Stimulated activated CD4-positive, alpha-beta T cell treated with anti-CD3 and anti-CD28 coated beads, Interleukin-1b, Interleukin-23, amount 100 ng/mL, for 1 hour (primary cell): Measurements from ENCODE around the gene CSNK1A1L.

Experiments
- DNase-seq, 2 donors: peaks; one replicate each; pipeline ENCODE4 v3.0.0-alpha.2; 2020; ENCODE audit warnings: low read depth in 2 of 2

Gene CSNK1A1L

DNA sequence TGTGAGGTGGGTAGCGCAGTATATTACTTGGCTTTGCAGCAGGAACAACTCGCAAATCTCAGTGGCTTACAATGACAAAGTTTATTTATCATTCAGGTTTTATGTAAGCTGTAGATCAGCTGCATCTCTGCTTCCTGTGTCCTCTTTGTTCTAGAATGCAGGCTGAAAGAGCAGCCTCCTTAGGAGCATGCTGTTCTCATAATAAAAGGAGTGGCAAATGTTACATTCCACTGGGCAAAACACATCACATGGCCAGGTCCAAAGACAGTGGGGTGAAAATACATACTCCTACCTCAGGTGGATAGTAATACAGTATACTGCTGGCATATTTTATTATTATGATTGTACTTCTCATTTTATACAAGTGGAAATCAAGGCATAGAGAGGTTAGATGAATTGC is 1.2 kb upstream of the CSNK1A1L start:
- DNase-seq = no peak

DNA sequence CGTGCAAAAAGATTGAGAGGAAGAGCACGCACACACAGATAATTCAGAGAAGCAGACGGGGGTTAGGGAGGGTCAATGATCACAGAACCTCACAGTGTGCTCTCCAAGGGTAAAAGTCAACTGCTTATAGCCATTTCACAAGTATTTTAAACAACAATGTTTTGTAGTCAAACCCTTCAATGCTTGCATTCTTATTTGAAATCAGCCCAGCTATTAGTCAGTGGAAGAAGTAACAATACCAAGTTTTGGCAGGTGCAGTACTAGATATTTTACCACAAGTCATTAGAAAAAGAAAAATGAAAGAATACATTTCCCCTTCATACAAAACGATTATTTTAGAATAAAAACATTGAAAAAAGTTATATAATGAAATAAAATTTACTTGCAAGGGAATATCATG is 2.6 kb downstream of the CSNK1A1L start:
- no peak for DNase-seq

DNA sequence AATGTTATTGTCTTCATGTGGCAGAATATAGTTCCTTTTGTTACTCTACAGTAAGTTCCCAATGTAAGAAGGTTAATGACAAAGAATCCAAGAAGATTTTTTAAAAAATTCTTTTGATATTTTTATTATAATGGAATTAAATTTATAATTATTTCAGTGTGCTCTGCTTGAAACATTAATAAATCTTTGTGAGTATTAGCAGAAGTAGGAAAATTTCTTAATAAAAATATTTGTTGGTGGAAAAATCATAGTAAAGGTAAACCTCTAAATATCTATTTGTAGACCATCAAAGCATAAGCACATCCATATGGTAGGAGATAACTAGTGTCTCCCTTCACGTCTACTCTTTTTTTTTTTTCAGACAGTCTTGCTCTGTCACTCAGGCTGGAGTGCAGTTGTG is 4.3 kb downstream of the CSNK1A1L start:
- DNase-seq = no peak

DNA sequence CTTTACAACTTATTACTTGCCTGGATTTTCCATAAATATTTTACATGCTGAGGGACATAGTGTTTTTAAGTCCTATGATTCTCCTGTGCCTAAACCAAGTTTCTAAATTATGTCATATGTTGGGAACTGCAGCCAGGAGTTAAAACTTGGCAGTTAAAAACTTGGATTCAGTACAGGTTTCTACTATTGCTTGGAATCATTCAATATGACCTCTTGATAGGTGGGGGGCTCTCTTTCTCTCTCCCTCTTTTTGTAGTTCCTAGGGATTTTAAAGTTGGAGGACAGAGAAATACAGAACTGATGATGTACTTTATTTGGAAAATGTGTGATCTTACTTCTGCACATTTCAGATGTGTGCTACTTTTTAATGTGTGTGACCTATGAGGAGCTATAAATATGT is 4.7 kb downstream of the CSNK1A1L start:
- no peak for DNase-seq

DNA sequence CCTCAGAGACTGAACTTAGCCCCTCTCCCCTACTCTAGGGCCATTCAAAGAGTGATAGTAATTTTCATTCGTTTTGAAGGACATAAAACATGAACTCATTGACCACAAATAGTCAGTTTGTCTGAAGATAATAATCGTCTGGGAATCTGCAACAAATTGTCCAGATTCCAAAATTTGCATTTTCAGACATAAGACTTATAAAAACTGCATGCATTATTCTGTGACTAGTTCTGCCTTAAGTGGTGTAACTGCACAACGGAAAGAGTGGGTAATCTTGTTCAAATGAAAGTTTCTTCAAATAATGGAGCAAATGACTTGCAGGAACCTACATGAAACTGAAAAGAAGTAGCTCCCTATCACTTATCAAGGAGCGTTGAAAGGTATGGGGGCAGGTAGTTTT is 8.4 kb downstream of the CSNK1A1L start:
- no peak for DNase-seq

DNA sequence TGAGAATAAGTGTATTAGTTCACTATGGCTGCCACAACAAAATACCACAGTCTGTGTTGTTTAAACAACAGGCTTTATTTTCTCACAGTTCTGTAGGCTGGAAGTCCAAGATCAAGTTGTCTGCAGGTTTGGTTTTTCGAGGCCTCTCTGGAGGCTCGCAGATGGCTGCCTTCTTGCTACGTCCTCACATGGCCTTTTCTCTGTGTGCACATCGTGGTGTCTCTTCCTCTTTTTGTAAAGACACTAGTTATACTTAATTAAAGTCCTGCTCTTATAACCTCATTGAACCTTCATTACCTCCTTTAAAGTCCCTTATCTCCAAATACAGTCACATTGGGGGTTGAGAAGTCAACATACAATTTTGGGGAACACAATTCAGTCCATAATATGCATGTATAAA is 10.6 kb downstream of the CSNK1A1L start:
- no peak for DNase-seq

DNA sequence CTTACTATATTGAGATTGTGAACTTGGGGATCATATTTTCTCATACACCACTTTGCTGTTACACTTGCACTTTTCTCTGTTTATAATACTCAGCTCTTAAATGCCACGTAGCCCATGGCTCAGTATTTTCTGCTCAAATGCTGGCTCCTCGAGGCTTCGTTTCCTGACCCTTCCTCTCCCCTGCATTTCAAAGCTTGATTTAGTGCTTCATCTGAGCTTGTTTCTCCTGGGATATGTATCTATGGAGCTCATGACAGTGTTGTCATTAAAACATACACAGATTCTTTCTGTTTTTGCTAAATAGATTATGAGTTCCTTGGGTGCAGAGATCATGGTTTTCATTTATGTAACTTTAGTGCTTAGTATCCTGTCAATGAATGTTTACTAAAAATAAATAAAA is 11.4 kb downstream of the CSNK1A1L start:
- DNase-seq = no peak

DNA sequence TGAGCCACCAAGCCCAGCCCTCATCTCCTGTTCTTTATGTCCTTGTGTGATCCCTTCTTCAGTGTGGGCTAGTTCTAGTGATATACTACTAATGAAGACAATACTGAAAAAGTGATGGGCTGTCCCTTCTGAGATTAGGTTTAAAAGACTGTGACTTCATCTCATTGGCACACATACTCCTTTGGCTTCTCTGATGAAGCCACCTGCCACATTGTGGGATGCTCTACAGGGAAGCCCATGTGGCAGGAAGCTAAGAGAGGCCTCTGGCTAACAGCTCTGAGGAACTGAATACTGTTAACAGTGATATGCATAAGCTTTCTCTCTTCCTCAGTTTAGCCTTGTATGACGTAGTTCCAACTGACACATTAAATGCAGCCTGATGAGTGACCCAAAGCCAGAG is 13.6 kb downstream of the CSNK1A1L start:
- DNase-seq = no peak

DNA sequence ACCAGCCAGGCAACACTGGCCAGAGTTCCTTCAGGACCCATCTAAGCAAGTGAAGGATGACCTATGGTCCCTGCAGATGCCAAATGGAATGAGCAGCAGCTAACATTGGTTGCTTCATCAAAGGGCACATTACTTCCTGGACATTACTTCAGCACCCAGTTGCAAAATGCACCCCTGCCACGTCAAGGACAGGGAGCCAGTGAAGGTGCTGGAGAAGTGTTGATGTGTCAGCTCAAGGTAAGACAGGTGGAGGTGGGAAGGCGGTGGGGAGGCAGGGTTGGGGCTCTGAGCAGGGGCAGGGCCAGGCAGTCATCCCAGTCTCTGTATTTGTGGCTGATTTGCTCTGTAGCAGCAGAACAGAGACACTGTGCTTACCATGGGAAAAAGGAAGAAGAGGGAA is 14.6 kb downstream of the CSNK1A1L start:
- no peak for DNase-seq

DNA sequence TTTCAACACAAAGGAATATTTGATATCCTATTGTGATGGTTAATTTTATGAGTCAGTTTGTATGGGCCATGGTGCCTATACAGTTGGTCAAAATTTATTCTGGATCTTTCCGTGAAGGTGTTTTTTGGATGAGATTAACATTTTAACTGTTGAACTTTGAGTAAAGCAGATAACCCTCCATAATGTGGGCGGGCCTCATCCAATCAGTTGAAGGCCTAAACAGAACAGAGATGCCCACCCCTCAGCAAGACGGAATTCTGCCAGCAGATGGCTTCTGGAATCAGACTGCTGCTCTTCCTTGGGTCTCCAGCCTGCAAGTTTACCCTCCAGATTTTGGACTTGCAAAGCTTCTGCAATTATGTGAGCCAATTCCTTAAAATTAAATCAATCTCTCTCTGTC is 16.0 kb downstream of the CSNK1A1L start:
- DNase-seq = no peak

DNA sequence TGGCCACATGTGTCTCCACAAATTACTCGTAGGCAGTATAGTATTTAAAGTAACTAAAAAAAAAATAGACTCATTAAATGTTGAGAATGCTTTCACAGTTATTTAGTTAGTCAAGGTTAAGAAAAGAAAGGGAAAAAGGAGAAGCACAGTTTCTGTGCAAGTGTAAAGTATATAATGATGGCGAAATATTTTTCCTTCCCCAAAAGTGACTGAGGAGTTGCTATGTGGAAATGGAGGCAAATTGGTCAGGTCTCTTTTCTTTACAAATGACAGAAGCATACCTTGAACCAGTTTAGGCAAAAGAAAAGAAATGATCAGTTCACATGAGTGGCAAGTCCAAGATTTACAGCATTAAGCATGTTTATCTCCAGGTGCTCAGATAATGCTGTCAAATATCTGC is 18.0 kb downstream of the CSNK1A1L start:
- DNase-seq = no peak

DNA sequence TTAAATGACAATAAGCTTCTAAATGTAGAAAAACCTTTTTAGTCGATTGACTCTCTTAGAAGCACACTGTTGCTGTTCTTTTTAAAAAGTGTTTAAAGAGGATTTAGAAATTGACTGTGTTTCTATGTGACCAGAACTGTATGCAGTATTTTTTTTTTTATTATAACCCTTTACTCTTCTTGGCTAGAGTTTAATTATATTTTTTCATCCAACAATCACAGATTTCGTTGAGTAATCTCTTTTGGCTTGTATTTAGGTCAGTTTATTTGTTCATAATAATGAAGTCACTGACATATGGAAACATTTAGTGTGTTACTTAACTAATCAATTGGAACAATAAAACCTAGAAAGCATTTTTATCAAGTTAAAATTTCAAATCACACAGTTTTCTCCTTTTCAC is 19.9 kb downstream of the CSNK1A1L start:
- DNase-seq = no peak

DNA sequence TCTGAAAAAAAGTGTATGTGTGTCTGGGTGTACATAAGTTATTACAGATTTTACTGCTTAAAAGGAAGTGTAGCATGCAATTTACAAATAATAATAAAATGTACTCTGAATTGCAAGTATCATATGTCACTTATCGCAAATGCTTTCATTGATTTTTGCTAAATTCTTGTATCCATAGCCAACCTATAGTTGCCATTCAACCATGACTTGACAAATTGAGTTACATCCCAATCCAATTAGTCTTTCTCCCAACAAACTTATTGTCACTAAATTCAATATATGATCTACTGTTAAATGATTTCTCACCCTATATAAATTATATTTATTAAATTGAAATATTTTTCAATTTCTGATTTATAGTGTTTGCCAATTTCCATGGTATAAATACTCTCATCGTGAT is 28.6 kb downstream of the CSNK1A1L start:
- DNase-seq = no peak

DNA sequence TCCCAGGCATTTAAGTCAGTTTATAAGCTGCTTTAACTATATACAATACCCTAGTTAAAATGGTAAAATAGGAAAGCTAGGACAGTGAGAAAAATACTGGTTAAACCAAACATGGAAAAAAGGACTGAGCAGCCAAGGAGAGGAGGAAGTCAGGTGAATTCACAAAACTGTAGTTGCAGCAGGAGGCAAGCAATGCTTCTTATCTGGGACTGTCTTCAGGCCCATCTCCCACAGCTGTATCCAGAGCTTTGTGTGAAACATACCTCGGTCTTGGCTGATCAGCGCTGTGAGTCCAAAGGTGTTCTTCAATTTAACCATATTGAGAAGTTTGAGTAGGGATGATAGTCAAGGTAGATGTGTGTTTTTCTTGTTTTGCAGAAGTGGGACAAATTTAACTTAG is 30.3 kb downstream of the CSNK1A1L start:
- DNase-seq = no peak

DNA sequence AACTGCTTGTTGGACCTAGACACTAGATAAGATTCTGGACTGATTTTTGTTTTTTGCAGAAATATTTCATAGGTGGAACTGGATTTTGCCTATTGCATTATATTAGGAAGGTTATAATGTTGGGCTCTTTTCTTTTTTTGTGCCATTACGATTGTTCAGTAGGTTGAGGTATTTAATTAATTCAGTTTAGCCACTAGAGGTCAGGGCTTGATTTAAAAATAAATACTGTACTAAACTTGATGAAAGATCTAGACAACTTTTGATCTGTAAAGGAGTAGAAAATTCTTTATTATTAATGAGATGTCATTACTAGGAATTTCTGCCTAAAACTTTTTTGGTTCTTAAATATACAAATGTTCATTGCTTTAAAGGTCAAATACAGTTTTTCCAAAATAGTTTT is 30.8 kb downstream of the CSNK1A1L start:
- no peak for DNase-seq

DNA sequence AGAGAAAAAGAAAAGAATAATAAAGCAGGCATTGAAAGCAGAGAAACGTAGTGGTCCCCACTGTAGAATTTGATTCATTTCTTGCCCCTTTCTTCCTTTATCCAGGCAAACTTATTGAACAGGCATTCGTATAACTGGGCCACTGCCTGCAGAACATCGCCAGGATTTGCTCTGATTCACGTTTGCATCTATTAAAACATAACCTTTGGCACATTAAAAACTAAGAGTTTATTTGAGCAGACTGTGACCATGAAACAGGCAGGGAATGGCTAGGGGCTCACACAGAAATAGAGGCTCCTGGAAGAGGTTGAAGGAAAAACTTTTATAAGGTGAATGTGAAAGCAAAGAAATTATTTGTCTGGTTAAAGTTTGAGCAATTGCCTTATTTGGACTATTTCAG is 33.4 kb downstream of the CSNK1A1L start:
- no peak for DNase-seq

DNA sequence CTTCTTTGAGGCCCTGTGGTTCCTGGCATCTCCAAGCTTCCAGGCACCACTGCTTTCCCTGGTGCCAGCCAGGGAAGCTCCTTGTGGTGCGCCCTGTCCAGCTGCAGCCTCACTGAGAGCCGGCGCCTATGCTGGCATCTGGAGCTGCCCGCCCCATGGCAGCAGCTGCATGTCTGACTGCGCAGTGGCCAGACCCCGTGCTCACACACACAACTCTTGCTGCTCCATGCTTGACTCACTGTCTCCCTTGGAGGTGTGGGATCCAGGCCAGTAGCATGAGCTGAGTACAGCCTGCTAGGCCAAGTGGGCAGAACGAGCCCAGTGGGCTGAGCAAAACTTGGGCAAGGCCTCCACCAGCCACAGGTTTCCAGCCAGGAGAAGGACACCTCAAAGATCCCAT is 34.5 kb downstream of the CSNK1A1L start:
- DNase-seq = no peak

DNA sequence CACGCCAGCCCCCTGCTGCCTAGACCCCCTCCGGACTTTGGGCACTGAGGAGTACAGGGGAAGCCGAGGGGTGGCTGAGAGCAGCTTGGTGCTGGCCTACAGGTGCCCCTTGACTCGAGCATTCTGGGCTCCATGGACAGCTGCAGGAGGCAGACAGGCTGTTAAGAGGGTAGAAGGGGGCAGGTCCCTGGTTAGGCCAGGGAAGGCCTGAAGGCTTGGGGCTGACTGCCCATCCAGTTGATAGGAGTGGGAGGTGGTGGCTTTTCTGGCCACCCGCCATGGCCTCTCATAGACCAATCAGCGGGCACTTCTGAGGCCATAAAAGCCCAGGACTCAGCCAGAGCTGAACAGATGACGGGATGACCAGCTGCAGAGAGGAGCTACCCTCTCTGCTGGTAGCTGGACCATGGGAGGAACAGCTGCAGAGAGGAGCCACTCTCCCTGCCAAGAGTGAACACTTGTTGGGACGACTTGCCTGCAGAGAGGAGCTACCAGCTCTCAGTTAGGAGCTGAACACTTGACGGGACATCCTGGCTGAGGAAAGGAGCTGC is 35.2 kb downstream of the CSNK1A1L start:
- no peak for DNase-seq

DNA sequence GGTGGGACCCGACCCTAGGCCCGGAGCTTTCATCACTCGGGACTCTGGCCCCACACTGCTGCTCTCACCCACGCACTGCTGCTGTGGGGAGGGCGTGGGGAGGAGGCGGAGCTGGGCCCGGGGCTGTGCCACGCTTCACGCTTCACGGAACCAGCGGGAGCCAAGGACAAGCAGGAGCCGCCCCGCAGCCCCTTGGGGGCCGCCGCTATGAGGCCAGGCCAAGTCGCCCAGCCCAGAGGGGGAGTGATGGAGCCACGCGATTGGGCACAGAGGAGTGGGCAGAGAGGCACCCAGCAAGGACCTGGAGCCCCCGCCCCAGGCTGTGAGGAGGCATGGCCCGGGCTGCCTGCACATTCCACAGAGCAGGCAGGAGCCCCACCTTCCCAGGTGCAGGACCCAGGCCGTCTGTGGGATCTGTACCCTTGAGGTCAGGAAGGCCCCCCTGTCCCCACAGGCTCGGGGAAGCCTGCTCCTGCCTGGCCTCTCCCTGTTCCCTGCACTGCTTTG is 35.8 kb downstream of the CSNK1A1L start:
- no peak for DNase-seq

DNA sequence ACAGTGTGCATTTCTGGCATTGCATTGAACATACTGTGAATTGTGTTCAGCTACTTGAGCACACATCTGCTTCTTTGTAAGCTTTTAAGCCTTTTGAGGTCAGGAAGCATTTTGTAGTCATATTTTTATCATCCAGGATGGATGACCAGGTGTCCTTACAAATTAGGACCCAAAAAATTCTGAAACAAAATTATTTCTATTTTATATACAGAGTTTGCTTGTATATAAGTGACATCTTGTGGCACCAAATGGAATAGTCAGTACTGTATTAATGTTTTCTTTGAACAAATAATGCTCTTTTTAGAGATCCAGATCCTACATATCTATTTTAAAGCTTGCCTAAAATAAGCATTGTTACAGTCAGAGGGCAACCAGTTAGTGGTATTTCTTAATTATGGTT is 36.5 kb downstream of the CSNK1A1L start:
- no peak for DNase-seq

DNA sequence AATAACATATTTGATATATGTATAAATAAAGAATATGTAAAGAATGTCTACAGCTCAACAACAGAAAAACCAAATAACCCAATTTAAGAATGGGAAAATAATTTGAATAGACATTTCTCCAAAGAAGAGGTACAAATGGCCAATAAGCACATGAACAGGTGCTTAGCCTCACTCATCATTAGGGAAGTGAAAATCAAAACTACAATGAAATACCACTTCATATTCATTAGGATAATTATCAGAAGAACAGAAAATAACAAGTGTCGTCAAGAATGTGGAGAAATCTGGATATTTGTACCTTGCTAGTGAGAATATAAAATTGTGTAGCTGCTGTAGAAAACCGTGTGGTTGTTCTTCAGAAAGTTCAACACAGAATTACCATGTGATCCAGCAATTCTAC is 37.6 kb downstream of the CSNK1A1L start:
- DNase-seq = no peak

DNA sequence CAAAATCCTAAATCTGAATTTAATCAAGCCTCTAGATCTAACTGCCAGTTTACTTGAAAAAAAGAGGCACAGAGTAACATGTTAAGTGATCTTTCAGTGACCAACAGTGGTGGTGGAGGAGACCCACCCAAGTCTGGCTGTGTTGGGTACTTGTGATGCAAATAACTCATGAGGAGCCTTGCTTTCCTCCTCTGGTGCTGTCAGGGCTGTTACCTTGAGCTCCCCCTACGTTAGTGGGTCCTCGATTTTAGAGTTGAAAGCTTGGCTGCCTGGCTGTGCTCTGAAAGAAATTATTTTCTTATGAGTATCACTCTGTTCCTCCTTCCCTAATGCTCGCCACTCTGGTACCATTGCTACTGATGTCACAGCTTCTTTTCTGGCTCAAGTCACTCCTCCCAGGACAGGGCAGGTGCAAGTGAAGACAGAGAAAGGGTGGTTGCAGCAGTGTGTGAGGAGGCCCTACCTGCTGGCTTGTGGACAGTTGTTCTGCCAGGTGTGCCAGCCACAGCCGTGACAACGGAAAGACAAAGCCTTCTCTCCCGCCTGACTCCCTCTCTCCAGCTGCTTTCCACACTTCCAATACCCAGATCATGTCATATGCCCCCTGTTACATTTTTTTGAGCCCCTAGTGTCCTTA is 39.5 kb downstream of the CSNK1A1L start:
- DNase-seq = no peak

DNA sequence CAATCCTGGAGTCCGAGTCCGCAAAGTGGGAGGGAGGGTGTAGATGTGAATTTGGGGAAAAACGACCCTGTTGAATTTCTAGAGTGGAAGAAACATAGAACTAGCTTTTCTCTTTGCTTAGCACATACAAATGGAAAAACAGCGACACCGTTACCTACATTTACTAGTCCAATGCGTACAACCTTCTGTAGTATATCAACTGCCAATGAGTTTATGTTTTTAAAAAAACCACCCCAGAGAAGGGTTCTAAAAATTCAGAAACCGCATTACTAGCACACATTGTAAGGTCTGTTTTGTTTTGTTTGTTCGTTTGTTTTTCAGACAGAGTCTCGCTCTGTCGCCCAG is 45.6 kb downstream of the CSNK1A1L start:
- no peak for DNase-seq
